LNCaP clone FGC (cell line): ENCODE measurements around the gene KSR2.

ENCODE experiments used
- DNase-seq: peaks from one replicate; pipeline ENCODE4 v3.0.0-alpha.2; 2011; ENCODE audit warnings: low read depth
- H3K4me3 ChIP-seq: 2 replicates; pipeline ENCODE4 v1.5.1; 2011; ENCODE audit warnings: mild to moderate bottlenecking, low read depth, low read length, control low read depth
- CTCF ChIP-seq: IDR thresholded peaks from 2 replicates; pipeline ENCODE4 v1.5.1; 2012; ENCODE audit warnings: mild to moderate bottlenecking; ENCODE audit not compliant: control insufficient read depth, insufficient read depth; ENCODE audit errors: extremely low read depth

Gene KSR2

GRCh38 chr12:117908411-117908810 is 60.4 kb downstream of the KSR2 start:
- DNase-seq, result no peak
- TF ChIP-seq CTCF, result no peak

GRCh38 chr12:117907108-117907689 is 61.6 kb downstream of the KSR2 start:
- TF ChIP-seq CTCF, result no peak
- DNase-seq, result no peak
- H3K4me3 ChIP-seq, result no peak overlapping the region

More at GRCh38 chr12:117908411-117908810, 60.4 kb downstream of the KSR2 start:
- no peak overlapping the region for H3K4me3 ChIP-seq

- no peak overlapping the region for H3K4me3 ChIP-seq
- no peak for TF ChIP-seq CTCF
- no peak for DNase-seq
These were observed 64.7 kb downstream of the KSR2 start for GRCh38 chr12:117904051-117904450.

- TF ChIP-seq CTCF, result no peak
- no peak for DNase-seq
- no peak overlapping the region for H3K4me3 ChIP-seq
These were observed 65.5 kb downstream of the KSR2 start for GRCh38 chr12:117903110-117903840.

GRCh38 chr12:117901631-117902030 is 67.2 kb downstream of the KSR2 start:
- DNase-seq, result peak; percentile 34
- H3K4me3 ChIP-seq, result no peak overlapping the region
- no peak for TF ChIP-seq CTCF

GRCh38 chr12:117900561-117900960 is 68.2 kb downstream of the KSR2 start:
- no peak for DNase-seq
- no peak for TF ChIP-seq CTCF
- H3K4me3 ChIP-seq, result no peak overlapping the region
